DOHH2 (cell line): ENCODE measurements around the gene KDM2A.

Experiments used
- H3F3A ChIP-seq: fragments of 200-600 bp; sonication (generic), shearing (Covaris generic); 2 replicates; pipeline ENCODE4 v1.6.0; 2016; ENCODE audit warnings: antibody characterized with exemption, mild to moderate bottlenecking; ENCODE audit not compliant: control insufficient read depth, insufficient read depth
- H3K27ac ChIP-seq: fragments of 200-600 bp; sonication (generic); 2 replicates; pipeline ENCODE4 v1.5.1; 2014; ENCODE audit warnings: low read depth, mild to moderate bottlenecking, low read length, moderate library complexity
- H3K27me3 ChIP-seq: fragments of 200-600 bp; sonication (generic); 2 replicates; pipeline ENCODE4 v1.6.1; 2014; ENCODE audit warnings: mild to moderate bottlenecking, low read length, mixed read lengths; ENCODE audit not compliant: control insufficient read depth
- H3K36me3 ChIP-seq: fragments of 200-600 bp; sonication (generic); 2 replicates; pipeline ENCODE4 v1.6.1; 2014; ENCODE audit warnings: mild to moderate bottlenecking, low read length, moderate library complexity, mixed read lengths; ENCODE audit not compliant: control insufficient read depth
- H3K4me1 ChIP-seq: fragments of 200-600 bp; sonication (generic); 2 replicates; pipeline ENCODE4 v1.6.1; 2014; ENCODE audit warnings: mild to moderate bottlenecking, low read length, mixed read lengths; ENCODE audit not compliant: control insufficient read depth
- H3K4me2 ChIP-seq: fragments of 200-600 bp; sonication (generic); 2 replicates; pipeline ENCODE4 v1.6.0; 2014; ENCODE audit warnings: mild to moderate bottlenecking, low read length, moderate library complexity
- H3K4me3 ChIP-seq: fragments of 200-600 bp; sonication (generic); 2 replicates; pipeline ENCODE4 v1.5.1; 2014; ENCODE audit warnings: mild to moderate bottlenecking, low read length, mixed read lengths
- H3K79me2 ChIP-seq: fragments of 200-600 bp; sonication (generic); 2 replicates; pipeline ENCODE4 v1.6.1; 2014; ENCODE audit warnings: mild to moderate bottlenecking, low read length, mixed read lengths; ENCODE audit not compliant: control insufficient read depth
- H3K9me2 ChIP-seq: fragments of 200-600 bp; sonication (generic); replicated peaks from 2 replicates; pipeline ENCODE4 v1.6.1; 2014; ENCODE audit warnings: mild to moderate bottlenecking, low read length, mixed read lengths; ENCODE audit not compliant: control insufficient read depth
- H3K9me3 ChIP-seq: fragments of 200-600 bp; sonication (generic); 2 replicates; pipeline ENCODE4 v1.6.1; 2014; ENCODE audit warnings: antibody characterized with exemption, low read length, mixed read lengths; ENCODE audit not compliant: control insufficient read depth, insufficient read depth
- H4K20me1 ChIP-seq: fragments of 200-600 bp; sonication (generic); 2 replicates; pipeline ENCODE4 v1.6.0; 2014; ENCODE audit warnings: low read depth, mild to moderate bottlenecking, antibody characterized with exemption, low read length, moderate library complexity; ENCODE audit not compliant: control insufficient read depth, insufficient read depth
- EZH2phosphoT487 ChIP-seq: fragments of 200-600 bp; sonication (generic); IDR thresholded peaks from 2 replicates; pipeline ENCODE4 v1.6.1; 2017; ENCODE audit warnings: borderline replicate concordance, mild to moderate bottlenecking, antibody characterized with exemption, low read length, moderate library complexity, mixed read lengths
- TF ChIP-seq, protein P1 (sequence below): fragments of 200-600 bp; sonication (generic); IDR thresholded peaks from one replicate; pipeline ENCODE4 v1.5.1; 2014; ENCODE audit warnings: antibody characterized with exemption, mild to moderate bottlenecking, low read depth, low read length; ENCODE audit not compliant: poor library complexity, severe bottlenecking

KDM2A gene

GRCh38 chr11:67248653-67249052, 129.6 kb downstream of the KDM2A start:
- Histone ChIP-seq H3K4me1 (0 out of 2 replicates have a peak, but pooled peaks cover 2% of the 10 kb centered on the region), H3K27me3 (no peaks in the 10 kb centered on the region), H4K20me1 (no peaks in the 10 kb centered on the region), H3K27ac (no peak overlapping the region), H3K4me3 (no peak overlapping the region), H3K9me3 (no peaks in the 10 kb centered on the region), H3K36me3 (peaks cover 95% of the 10 kb centered on the region), H3F3A (no peaks in the 10 kb centered on the region), H3K9me2 (no peaks in the 10 kb centered on the region), H3K4me2 (no peak overlapping the region), H3K79me2 (peaks cover 8% of the 10 kb centered on the region)
- TF ChIP-seq, protein P1, sequence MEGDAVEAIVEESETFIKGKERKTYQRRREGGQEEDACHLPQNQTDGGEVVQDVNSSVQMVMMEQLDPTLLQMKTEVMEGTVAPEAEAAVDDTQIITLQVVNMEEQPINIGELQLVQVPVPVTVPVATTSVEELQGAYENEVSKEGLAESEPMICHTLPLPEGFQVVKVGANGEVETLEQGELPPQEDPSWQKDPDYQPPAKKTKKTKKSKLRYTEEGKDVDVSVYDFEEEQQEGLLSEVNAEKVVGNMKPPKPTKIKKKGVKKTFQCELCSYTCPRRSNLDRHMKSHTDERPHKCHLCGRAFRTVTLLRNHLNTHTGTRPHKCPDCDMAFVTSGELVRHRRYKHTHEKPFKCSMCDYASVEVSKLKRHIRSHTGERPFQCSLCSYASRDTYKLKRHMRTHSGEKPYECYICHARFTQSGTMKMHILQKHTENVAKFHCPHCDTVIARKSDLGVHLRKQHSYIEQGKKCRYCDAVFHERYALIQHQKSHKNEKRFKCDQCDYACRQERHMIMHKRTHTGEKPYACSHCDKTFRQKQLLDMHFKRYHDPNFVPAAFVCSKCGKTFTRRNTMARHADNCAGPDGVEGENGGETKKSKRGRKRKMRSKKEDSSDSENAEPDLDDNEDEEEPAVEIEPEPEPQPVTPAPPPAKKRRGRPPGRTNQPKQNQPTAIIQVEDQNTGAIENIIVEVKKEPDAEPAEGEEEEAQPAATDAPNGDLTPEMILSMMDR: no peak
- TF ChIP-seq EZH2phosphoT487: no peak

- TF ChIP-seq EZH2phosphoT487: no peak
- TF ChIP-seq, protein P1: no peak
- no peaks in the 10 kb centered on the region for H3F3A ChIP-seq
- no peaks in the 10 kb centered on the region for H3K79me2 ChIP-seq
- peaks cover 95% of the 10 kb centered on the region for H3K36me3 ChIP-seq
- no peaks in the 10 kb centered on the region for H3K9me2 ChIP-seq
- no peak overlapping the region for H3K27ac ChIP-seq
- 0 out of 2 replicates have a peak, but pooled peaks cover 2% of the 10 kb centered on the region for H3K4me1 ChIP-seq
- H3K9me3 ChIP-seq: no peaks in the 10 kb centered on the region
- no peak overlapping the region for H3K4me2 ChIP-seq
- no peak overlapping the region for H3K4me3 ChIP-seq
- no peaks in the 10 kb centered on the region for H3K27me3 ChIP-seq
- no peaks in the 10 kb centered on the region for H4K20me1 ChIP-seq
Measured at GRCh38 chr11:67250059-67251043, 131.3 kb downstream of the KDM2A start.

GRCh38 chr11:67251841-67252240, 132.8 kb downstream of the KDM2A start:
- no peaks in the 10 kb centered on the region for H4K20me1 ChIP-seq
- H3K4me2 ChIP-seq: no peak overlapping the region
- H3F3A ChIP-seq: peaks cover 8% of the 10 kb centered on the region
- no peaks in the 10 kb centered on the region for H3K9me2 ChIP-seq
- H3K79me2 ChIP-seq: no peaks in the 10 kb centered on the region
- TF ChIP-seq EZH2phosphoT487: no peak
- TF ChIP-seq, protein P1: no peak
- H3K9me3 ChIP-seq: no peaks in the 10 kb centered on the region
- no peaks in the 10 kb centered on the region for H3K27me3 ChIP-seq
- H3K36me3 ChIP-seq: peaks cover 95% of the 10 kb centered on the region
- H3K4me1 ChIP-seq: 0 out of 2 replicates have a peak, but pooled peaks cover 2% of the 10 kb centered on the region
- no peak overlapping the region for H3K4me3 ChIP-seq
- no peak overlapping the region for H3K27ac ChIP-seq
